22Rv1 (cell line): ENCODE results near the gene CLEC12A.
"Not testable (repeated sequence)": the region's sequence is repeated elsewhere in the genome, so short reads cannot be mapped to it uniquely, and the experiment has no call there.

Experiments
- H3K27ac ChIP-seq: fragments of 450-650 bp; 2 replicates; pipeline ENCODE4 v1.5.1; 2017
- CTCF ChIP-seq: fragments of 450-650 bp; IDR thresholded peaks from 2 replicates; pipeline ENCODE4 v1.5.1; 2017; ENCODE audit warnings: mild to moderate bottlenecking
- ZFX ChIP-seq: fragments of 450-650 bp; IDR thresholded peaks from 2 replicates; pipeline ENCODE4 v1.6.1; 2017; ENCODE audit warnings: antibody characterized with exemption, borderline replicate concordance

Gene CLEC12A

DNA sequence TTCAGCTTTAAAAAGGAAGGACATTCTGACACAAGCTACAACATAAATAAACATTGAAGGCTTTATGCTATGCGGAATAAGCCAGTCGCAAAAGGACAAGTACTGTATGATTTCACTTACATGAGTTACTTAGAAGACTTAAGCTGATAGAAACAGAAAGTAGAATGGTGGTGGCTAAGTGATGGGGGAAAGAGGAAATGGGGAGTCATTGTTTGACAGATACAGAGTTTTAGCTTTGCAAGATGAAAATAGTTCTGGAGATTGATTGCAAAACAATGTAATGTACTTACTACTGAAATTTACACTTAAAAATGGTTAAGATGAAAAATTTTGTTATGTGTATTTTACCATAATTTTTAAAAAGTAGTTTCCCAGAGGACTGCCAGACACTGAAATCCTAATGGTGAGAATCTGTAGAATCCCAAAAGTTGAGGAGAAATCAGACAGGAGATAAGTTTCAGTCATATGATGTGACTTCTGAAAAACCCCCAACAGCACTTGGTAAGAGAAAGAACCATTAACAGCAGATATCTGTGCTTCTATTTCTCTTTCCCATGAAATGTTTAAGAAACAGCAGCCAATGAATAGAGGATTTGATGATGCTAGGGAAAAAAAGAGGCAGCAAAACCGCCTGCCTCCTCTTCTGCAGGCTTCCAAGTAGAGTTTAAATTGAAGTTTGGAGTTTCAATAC is 22.5 kb upstream of the CLEC12A start:
- no peak for TF ChIP-seq ZFX
- TF ChIP-seq CTCF, result no peak
- H3K27ac ChIP-seq, result no peak overlapping the region

DNA sequence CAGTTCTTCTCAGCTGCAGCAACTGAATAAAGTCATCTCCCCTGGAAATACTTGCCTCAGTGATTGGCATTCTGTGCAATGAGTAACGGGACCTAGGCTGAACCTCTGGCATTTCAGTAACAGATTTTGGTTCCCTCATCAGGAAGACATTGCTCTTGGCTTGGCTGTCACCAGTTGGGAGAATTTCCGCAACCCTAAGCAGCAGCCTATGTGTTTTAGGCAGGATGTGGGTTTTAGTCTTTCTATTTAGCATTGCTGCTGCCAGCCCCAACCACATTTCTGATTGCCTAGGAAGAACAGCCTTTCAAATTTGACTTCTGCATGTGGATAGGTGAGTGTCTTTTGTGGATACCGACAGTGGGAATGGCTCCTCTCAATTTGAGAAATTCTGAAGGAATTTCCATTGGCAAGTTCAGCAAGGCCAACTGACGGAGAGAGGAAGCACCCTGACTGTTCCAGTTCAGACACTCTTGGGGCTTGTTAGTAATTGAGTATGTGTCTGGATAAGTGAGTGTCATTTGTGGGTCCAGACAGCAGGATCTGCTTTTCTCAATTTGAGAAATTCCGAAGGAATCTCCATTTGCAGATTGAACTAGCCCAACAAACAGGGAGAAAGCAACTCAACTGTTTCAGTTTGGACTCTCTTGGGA is 20.1 kb upstream of the CLEC12A start:
- no peak for TF ChIP-seq ZFX
- TF ChIP-seq CTCF, result no peak
- no peak overlapping the region for H3K27ac ChIP-seq

DNA sequence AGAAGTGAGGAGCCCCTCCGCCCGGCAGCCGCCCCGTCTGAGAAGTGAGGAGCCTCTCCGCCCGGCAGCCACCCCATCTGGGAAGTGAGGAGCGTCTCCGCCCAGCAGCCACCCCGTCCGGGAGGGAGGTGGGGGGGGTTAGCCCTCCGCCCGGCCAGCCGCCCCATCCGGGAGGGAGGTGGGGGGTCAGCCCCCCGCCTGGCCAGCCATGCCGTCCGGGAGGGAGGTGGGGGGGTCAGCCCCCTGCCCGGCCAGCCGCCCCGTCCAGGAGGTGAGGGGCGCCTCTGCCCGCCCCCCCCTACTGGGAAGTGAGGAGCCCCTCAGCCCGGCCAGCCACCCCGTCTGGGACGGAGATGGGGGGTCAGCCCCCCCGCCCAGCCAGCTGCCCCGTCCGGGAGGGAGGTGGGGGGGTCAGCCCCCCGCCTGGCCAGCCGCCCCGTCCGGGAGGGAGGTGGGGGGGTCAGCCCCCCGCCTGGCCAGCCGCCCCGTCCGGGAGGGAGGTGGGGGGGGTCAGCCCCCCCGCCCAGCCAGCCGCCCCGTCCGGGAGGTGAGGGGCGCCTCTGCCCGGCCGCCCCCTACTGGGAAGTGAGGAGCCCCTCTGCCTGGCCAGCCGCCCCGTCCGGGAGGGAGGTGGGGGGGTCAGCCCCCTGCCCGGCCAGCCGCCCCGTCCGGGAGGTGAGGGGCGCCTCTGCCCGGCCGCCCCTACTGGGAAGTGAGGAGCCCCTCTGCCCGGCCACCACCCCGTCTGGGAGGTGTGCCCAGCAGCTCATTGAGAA is 18.1 kb upstream of the CLEC12A start:
- not testable (repeated sequence) for H3K27ac ChIP-seq

- TF ChIP-seq CTCF (no peak), ZFX (no peak)
- H3K27ac ChIP-seq, result no peak overlapping the region
These were observed 13.4 kb upstream of the CLEC12A start for GRCh38 chr12:9957834-9958233.

- TF ChIP-seq CTCF (no peak), ZFX (no peak)
- H3K27ac ChIP-seq, result no peak overlapping the region
These were observed 10.6 kb upstream of the CLEC12A start for GRCh38 chr12:9960590-9960989.

DNA sequence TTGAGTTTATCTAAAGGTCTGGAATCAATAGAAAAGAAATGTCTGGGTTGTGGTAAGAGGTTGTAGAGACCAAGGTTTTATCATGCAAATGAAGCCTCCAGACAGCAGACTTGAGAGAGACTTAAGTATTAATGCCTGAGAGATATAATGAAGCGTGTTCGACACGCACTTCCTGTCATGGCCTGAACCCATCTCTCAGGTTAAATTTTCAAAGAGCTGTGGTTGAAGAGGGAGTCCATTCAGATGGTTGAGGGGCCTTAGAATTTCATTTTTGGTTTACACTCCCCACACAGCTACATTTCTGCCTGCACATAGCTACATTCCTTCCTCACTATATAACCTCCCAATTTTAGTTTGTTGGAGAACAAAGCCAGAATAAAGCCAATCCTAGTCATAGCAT is 10.1 kb upstream of the CLEC12A start:
- H3K27ac ChIP-seq, result no peak overlapping the region
- TF ChIP-seq CTCF (no peak), ZFX (no peak)

GRCh38 chr12:9961901-9962300 is 9.3 kb upstream of the CLEC12A start:
- H3K27ac ChIP-seq, result no peak overlapping the region
- TF ChIP-seq ZFX, result no peak
- no peak for TF ChIP-seq CTCF
